ENCODE data around the gene FRG2B.
"Not testable (repeated sequence)": the region's sequence is repeated elsewhere in the genome, so short reads cannot be mapped to it uniquely, and the experiment has no call there.

The FRG2B gene

DNA sequence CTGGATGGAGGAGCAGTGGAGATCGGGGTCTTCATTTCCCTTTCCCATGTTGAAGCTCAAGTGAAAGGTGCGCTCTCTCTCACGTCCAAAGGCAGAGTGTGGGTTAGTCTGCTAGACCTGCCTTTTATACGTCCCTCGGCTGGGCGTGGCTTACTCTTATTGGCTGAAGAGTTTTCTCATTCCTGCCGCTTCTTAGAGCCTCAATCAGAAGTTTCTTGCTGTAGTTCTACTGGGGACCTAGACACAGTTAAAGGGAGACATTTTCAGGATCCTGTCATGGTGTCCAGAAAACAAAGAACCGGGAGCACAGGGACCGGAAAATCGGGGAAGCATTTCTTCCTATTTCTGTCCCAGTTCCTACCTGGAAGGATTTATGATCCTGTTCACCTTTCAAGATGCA lies at the start of gene FRG2B:
Gene FRG2B, minus strand, starts transcription at position 101 of the 400 bp plus-strand sequence. Its CDS starts 53 bp downstream, at position 48.
- not testable (repeated sequence) for DNase-seq (ENCODE audit: low read depth)

DNA sequence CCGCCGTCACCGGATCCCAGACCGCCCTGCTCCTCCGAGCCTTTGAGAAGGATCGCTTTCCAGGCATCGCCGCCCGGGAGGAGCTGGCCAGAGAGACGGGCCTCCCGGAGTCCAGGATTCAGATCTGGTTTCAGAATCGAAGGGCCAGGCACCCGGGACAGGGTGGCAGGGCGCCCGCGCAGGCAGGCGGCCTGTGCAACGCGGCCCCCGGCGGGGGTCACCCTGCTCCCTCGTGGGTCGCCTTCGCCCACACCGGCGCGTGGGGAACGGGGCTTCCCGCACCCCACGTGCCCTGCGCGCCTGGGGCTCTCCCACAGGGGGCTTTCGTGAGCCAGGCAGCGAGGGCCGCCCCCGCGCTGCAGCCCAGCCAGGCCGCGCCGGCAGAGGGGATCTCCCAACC lies 40.9 kb upstream of the FRG2B start:
- not testable (repeated sequence) for DNase-seq (ENCODE audit: low read depth)

DNA sequence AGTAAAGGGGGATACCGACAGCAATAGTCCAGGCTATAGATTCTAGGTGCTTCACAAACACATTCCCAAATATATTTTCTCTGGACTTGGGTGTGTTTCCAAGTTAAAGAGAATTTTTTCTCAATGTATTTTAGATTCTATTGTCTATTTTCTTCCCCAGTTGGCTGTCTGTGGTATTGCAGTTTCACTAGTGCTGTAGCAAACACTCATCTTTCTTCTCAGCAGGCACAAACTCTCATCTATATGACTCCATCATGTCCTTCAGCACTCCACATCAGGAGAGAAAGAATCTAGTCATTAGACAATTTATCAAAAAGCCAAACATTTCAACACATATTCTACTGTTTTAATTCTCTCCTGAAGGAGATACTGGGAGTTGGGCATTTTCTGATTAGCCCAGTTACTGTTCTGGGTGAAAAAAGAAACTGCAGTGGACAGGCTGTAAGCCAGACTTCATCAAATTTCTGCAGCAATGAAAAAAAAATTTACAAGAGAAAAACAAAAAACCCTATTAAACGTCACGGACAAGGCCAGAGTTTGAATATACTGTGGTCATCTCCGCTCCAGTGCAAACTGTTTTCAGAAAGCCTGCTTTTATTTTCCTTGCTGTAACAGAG lies 37.1 kb upstream of the FRG2B start:
- not testable (repeated sequence) for DNase-seq (ENCODE audit: low read depth)

DNA sequence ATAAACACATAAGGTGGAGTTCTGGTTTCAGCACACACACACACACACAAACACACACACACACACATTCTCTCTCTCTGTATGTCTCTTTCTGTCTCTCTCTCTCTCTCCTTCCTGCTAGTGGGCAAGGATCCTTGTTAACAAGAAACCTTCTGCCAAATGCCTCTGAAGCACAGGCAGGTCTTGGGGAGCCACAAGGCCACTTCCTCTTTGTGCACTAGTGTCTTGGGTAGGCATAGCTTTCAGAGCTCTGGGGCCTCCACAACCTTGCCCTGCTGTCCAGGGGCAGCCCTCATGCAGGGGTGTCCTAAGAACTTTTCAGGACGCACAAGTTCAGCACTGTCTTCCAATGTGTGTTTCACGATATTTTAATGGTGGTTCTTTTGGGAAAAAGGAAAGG lies 34.5 kb upstream of the FRG2B start:
- DNase-seq (ENCODE audit: low read depth) = not testable (repeated sequence)

DNA sequence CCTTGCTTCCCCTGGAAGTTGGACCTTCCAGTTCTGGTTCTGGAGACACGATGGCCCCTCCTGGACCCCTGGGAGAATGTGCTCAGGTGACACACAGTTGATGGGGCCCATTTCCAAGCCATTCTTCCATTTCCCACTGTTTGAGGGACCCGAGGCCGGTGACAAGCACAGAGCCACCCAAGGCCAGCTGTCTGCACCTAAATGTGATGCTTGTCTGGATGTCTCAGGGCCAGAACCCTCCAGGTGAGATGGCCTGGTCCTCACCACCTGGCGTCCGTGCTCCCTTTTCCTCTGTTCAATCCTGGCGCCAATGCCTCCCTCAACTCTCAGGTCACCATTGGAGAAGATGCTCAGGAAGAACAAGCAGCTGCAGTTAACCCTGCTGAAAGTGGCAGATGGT lies 33.9 kb upstream of the FRG2B start:
- DNase-seq (ENCODE audit: low read depth) = not testable (repeated sequence)

DNA sequence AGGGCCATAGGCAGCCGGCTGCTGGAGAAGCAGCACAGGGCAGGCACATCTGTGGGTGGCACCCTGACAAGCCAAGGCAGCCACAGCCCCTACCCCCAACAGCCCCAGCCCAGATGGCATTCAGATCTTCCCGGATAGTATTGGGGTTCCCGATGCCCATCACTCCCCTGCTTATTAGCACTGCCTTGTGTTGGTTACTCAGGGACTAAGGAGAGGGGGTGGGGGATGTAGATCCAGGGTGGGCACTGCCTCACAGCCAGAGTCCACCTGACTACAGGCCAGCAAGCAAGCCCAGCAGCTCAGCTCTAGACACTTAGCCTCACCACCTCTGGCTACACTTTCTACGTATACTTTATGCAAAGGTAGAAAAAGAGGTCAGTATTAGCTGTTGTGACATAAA lies 30.7 kb upstream of the FRG2B start:
- DNase-seq (ENCODE audit: low read depth) = not testable (repeated sequence)

- DNase-seq (ENCODE audit: low read depth) = not testable (repeated sequence)
Observed at GRCh38 chr10:133648872-133649455, 22.4 kb upstream of the FRG2B start.

DNA sequence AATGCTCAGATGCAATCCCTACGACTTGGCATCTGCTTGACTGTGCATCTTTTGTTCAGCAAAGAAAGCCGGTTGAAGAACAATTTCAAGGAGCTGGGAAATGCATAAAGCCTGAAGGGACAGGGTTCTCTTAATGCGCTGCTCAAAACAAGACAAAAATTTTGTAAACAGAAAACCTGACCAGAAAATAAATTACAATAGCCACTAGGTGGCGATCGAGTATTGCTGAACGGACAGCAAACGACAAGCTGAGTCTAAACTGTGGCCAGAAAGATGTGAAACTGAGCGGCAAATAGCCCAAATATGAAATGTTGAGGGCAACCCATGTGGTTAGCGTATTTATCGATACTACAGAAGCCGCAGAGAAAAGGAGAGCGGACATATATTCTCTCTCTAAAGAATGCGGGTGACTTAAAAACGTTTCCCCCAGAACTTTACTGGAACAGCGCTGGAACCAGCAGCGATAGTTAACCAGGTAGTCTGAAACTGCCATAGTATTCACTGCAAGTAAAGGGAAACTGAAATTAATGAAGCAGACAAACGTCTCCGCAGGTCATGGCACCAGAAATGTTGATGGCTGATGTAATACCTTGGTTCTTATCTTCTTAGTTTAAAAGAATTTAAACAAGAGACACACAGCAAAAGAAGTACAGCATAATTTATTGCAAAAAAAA lies 20.6 kb upstream of the FRG2B start:
- not testable (repeated sequence) for DNase-seq (ENCODE audit: low read depth)

DNA sequence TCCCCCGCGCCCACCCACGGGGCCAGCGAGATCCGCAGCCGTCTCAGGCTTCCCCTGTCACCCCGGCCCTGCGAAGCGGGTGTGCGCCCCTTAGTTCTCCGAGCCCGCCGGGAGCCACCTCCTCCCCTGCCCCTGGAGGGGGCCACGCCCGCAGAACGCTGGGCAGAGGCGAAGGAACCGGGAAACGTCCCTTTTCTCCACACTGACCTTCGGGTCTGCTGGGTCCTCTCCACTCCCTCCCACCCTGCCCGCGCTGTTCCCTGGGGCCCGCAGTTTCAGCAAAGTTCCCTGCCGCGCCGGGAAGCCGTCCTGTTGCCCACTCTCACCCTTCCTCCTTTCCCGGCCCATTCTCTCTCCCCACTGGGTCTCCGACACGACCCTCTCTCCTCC lies 11.2 kb upstream of the FRG2B start:
- DNase-seq (ENCODE audit: low read depth) = not testable (repeated sequence)

DNA sequence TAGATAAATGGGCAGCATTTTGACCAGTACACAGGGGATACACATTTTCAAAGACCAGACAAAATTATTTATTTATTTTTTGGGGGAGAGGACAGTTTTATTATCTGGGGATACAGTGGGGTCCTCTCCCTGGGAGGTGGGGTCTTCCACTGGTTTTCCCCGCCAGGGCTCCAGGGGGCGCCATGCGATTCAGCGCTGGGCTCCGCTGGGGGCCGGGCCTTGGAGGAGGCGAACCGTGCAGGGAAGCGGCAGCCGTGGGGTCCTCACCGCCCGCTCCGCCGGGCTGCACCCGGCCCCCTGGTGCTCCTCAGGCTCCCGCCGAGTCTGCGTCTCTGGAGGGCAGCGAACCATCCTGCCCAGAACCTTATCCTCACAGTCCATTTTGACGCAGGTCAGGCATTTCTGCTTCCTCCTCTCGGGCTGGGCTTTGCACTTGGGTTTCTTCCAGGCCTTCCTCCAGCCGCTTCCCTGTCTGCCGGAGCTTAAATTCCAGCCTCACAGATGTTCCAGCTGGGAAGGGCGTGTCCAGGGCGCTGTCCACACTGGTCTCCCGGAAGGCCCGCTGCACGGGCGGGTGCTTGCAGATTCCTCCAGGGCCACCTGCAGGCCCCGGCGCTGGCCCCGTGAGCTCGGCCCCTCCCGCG lies 10.7 kb upstream of the FRG2B start:
- DNase-seq (ENCODE audit: low read depth) = not testable (repeated sequence)

GRCh38 chr10:133630723-133631249 lies 4.2 kb upstream of the FRG2B start:
- DNase-seq (ENCODE audit: low read depth) = not testable (repeated sequence)

DNA sequence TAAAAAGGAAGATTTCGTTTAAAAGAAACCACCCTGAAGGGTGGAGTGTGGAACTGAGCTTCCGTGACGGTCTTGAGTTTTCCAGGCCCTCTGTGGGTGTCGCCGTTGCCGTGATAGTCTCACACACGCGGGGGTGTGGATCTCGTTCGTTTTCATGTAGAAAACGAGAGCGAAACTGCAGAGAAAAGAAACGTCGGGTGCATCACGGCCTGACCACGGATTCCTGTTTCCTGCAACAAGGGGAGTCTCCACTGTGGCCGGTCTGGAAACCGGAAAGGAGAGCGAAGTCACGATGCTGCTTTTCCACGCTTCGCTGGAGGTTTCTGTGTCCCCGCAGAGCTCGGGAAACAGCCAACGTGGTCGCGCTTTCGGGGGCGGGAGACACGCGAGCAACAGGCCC lies 4.1 kb downstream of the FRG2B start:
- not testable (repeated sequence) for DNase-seq (ENCODE audit: low read depth)

DNA sequence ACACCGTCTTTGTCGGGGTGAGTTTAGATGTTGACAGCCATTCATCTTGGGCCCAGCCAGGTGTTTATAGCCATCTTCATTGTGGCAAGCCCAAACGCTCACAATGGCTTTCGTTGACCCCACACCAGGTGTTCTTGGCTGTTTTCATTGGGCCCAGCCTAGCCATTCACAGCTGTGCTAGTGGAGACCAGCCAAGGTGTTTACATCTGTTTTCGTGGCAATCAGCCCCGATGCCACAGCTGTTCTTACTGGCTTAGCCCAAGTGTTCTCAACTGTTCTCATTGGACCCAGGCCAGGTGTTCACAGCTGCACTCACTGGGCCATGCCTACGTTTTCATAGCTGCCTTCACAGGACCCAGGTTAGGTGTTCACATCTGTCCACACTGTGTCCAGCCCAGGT lies 7.7 kb downstream of the FRG2B start:
- DNase-seq (ENCODE audit: low read depth) = no peak

DNA sequence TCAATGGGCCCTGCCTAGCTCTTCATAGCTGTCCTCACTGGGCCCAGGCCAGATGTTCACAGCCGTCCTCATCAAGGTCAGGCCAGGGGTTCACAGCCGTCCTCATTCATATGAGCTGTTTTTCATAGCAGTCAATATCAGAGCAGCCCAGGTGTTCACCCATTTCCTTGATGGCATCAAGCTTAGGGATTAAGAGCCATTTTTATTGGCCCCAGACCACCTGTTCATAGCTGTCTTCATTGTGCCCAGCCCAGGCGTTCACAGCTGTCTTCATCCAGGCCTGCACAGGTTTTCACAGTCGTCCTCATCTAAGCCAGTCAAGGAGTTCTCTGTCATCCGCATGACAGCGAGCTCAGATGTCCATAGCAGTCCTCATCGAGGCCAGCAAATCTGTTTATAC lies 9.4 kb downstream of the FRG2B start:
- no peak for DNase-seq (ENCODE audit: low read depth)

GRCh38 chr10:133616371-133617130 lies 10.0 kb downstream of the FRG2B start:
- DNase-seq (ENCODE audit: low read depth) = no peak

DNA sequence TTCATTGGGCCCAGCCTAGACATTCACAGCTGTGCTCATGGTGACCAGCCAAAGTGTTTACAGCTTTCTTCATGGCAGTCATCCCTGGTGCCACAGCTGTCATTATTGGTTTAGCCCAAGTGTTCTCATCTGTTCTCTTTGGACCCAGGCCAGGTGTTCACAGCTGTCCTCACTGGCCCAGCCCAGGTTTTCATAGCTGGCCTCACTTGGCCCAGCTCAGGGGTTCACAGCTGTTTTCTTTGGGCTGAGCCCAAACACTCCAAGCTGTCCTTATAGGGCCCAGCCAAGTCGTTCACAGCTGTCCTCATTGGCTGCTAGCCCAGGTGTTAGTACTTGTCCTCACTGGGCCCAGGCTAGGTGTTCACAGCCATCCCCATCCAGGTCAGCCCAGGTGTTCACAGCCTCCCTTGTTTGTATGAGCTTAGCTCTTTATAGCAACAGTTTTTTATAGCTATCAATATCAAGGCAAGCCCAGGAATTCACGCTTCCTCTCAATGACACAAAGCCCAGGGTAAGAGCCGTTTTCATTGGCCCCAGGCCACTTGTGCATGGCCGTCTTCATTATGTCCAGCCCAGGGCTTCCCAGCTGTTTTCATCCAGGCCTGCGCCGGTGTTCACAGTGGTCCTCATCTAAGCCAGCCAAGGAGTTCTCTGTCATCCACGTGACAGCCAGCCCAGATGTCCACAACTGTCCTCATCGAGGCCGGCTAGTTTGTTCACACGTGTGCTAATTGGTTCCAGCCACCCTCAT lies 11.6 kb downstream of the FRG2B start:
- DNase-seq (ENCODE audit: low read depth) = no peak

DNA sequence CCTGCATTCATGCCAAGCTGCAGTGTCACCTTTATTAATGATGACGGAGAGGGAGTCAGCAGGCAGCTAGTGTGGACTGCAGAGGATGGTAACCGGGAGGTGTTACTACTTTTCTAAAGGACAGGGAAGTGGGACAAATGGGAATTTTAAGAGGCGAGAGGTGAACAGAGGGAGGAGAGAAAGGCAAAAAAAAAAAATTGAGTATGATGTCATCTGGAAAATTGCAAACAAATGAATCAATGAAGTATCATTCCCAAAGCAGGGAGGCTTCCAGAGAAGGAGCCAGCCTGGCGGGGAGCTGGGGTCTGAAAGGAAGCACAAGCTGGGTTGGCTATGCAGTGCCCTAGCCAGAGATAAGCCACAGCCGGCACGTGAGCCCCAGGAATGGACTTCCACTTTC lies 12.9 kb downstream of the FRG2B start:
- DNase-seq (ENCODE audit: low read depth) = no peak

- DNase-seq (ENCODE audit: low read depth) = no peak
Observed at GRCh38 chr10:133611079-133611478, 15.5 kb downstream of the FRG2B start.

GRCh38 chr10:133608855-133609254 lies 17.7 kb downstream of the FRG2B start:
- no peak for DNase-seq (ENCODE audit: low read depth)

DNA sequence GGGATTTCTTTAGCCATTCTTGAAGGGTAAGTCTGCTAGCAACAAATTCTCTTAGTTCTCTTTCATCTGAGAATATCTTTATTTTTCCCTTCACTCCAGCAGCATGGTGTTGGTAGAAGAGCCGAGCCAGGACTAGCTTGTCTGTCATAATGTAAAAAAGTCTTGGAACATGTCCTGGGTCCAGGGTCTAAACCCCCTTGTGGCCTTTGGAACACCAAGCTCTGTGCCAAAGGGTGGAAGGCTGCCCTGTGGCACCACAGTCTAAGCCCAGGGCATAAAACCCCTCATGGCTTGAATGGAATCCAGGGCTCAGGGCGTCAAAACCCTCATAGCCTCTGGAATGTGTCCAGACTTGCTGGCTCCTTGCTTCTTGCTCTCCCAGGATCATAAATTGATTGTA lies 23.2 kb downstream of the FRG2B start:
- DNase-seq (ENCODE audit: low read depth) = not testable (repeated sequence)

DNA sequence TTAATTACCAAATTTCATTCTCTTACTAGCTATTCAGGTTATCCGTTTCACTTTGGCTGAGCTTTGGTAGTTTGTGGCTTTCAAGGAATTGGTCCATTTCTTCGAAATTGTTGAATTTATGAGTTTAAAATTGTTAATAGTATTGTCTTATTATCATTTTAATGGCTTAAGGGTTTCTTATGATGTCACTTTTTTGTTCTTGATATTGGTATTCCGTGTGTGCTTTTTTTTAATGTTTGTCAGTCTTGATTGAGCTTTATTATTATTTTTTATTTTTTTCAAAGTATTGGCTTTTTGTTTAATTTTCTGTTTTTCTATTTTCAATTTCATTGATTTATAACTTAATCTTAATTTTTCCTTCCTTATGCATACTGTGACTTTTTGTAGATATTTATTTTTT lies 25.9 kb downstream of the FRG2B start:
- DNase-seq (ENCODE audit: low read depth) = no peak
